IPS DF 4.7 (cell line): ENCODE data around the gene MGAM2.

Experiments
- DNase-seq: peaks from one replicate; pipeline ENCODE4 v3.0.0-alpha.2; 2013; ENCODE audit warnings: low spot score; ENCODE audit errors: extremely low read depth

The MGAM2 gene

GRCh38 chr7:142263598-142264380 lies 152.3 kb downstream of the MGAM2 start:
- no peak for DNase-seq
